ENCODE data around the gene SSNA1.

SSNA1 gene

GRCh38 chr9:137157618-137158415 lies 30.7 kb upstream of the SSNA1 start:
- peaks cover 78% of the 10 kb centered on the region for H3K27me3 ChIP-seq (ENCODE audit: insufficient read depth, insufficient read length)
- TF ChIP-seq YY1 (IDR thresholded peaks at IDR 0.05; ENCODE audit: insufficient read depth, insufficient read length) (no peak), SUZ12 (IDR thresholded peaks at IDR 0.05; ENCODE audit: extremely low read depth, insufficient read depth, insufficient read length) (no peak), ZNF274 (IDR thresholded peaks at IDR 0.05; ENCODE audit: low read depth, low read length) (no peak)

GRCh38 chr9:137158625-137159024 lies 29.9 kb upstream of the SSNA1 start:
- Histone ChIP-seq H3K4me3 (ENCODE audit: insufficient read length, low read depth) (no peak overlapping the region), H3K9ac (ENCODE audit: insufficient read length, low read depth) (peak overlapping the region; percentile 50), H3K9me3 (ENCODE audit: insufficient read depth, low read length) (no peaks in the 10 kb centered on the region), H3K36me3 (ENCODE audit: insufficient read depth, insufficient read length, low read length) (no peaks in the 10 kb centered on the region), H3K4me1 (ENCODE audit: insufficient read depth, insufficient read length) (peaks cover 37% of the 10 kb centered on the region), H3K27me3 (ENCODE audit: insufficient read depth, insufficient read length) (peaks cover 86% of the 10 kb centered on the region)
- no peak for DNase-seq (ENCODE audit: low read depth, low spot score)
- TF ChIP-seq ZNF274 (IDR thresholded peaks at IDR 0.05; ENCODE audit: low read depth, low read length) (no peak), SUZ12 (IDR thresholded peaks at IDR 0.05; ENCODE audit: extremely low read depth, insufficient read depth, insufficient read length) (no peak), YY1 (IDR thresholded peaks at IDR 0.05; ENCODE audit: insufficient read depth, insufficient read length) (no peak)

More at GRCh38 chr9:137157618-137158415, 30.7 kb upstream of the SSNA1 start:
- Histone ChIP-seq H3K9ac (ENCODE audit: insufficient read length, low read depth) (peak overlapping the region; percentile 18), H3K4me1 (ENCODE audit: insufficient read depth, insufficient read length) (peaks cover 34% of the 10 kb centered on the region), H3K9me3 (ENCODE audit: insufficient read depth, low read length) (no peaks in the 10 kb centered on the region), H3K36me3 (ENCODE audit: insufficient read depth, insufficient read length, low read length) (no peaks in the 10 kb centered on the region), H3K4me3 (ENCODE audit: insufficient read length, low read depth) (no peak overlapping the region)
- DNase-seq (ENCODE audit: low read depth, low spot score): no peak

- no peak overlapping the region for H3K4me3 ChIP-seq (ENCODE audit: insufficient read length, low read depth)
- H3K27me3 ChIP-seq (ENCODE audit: insufficient read depth, insufficient read length): peaks cover 93% of the 10 kb centered on the region
- H3K36me3 ChIP-seq (ENCODE audit: insufficient read depth, insufficient read length, low read length): no peaks in the 10 kb centered on the region
- TF ChIP-seq ZNF274 (IDR thresholded peaks at IDR 0.05; ENCODE audit: low read depth, low read length) (no peak), YY1 (IDR thresholded peaks at IDR 0.05; ENCODE audit: insufficient read depth, insufficient read length) (no peak), SUZ12 (IDR thresholded peaks at IDR 0.05; ENCODE audit: extremely low read depth, insufficient read depth, insufficient read length) (no peak)
- H3K9ac ChIP-seq (ENCODE audit: insufficient read length, low read depth): peak overlapping the region; percentile 50
- H3K9me3 ChIP-seq (ENCODE audit: insufficient read depth, low read length): no peaks in the 10 kb centered on the region
- DNase-seq (ENCODE audit: low read depth, low spot score): no peak
- H3K4me1 ChIP-seq (ENCODE audit: insufficient read depth, insufficient read length): peaks cover 40% of the 10 kb centered on the region
Observed at GRCh38 chr9:137159105-137160053, 29.1 kb upstream of the SSNA1 start.

- H3K4me3 ChIP-seq (ENCODE audit: insufficient read length, low read depth): no peak overlapping the region
Observed at GRCh38 chr9:137160054-137160425, 28.4 kb upstream of the SSNA1 start.

GRCh38 chr9:137160716-137161557 lies 27.5 kb upstream of the SSNA1 start:
- Histone ChIP-seq H3K4me1 (ENCODE audit: insufficient read depth, insufficient read length) (peaks cover 40% of the 10 kb centered on the region), H3K36me3 (ENCODE audit: insufficient read depth, insufficient read length, low read length) (no peaks in the 10 kb centered on the region), H3K9ac (ENCODE audit: insufficient read length, low read depth) (no peak overlapping the region), H3K9me3 (ENCODE audit: insufficient read depth, low read length) (no peaks in the 10 kb centered on the region), H3K4me3 (ENCODE audit: insufficient read length, low read depth) (no peak overlapping the region), H3K27me3 (ENCODE audit: insufficient read depth, insufficient read length) (peaks cover 94% of the 10 kb centered on the region)
- DNase-seq (ENCODE audit: low read depth, low spot score): no peak
- TF ChIP-seq ZNF274 (IDR thresholded peaks at IDR 0.05; ENCODE audit: low read depth, low read length): no peak
- no peak for TF ChIP-seq SUZ12 (IDR thresholded peaks at IDR 0.05; ENCODE audit: extremely low read depth, insufficient read depth, insufficient read length)
- TF ChIP-seq YY1 (IDR thresholded peaks at IDR 0.05; ENCODE audit: insufficient read depth, insufficient read length): no peak

More at GRCh38 chr9:137160054-137160425, 28.4 kb upstream of the SSNA1 start:
- no peak for TF ChIP-seq ZNF274 (IDR thresholded peaks at IDR 0.05; ENCODE audit: low read depth, low read length)
- TF ChIP-seq YY1 (IDR thresholded peaks at IDR 0.05; ENCODE audit: insufficient read depth, insufficient read length): no peak
- TF ChIP-seq SUZ12 (IDR thresholded peaks at IDR 0.05; ENCODE audit: extremely low read depth, insufficient read depth, insufficient read length): no peak
- no peak for DNase-seq (ENCODE audit: low read depth, low spot score)
- Histone ChIP-seq H3K27me3 (ENCODE audit: insufficient read depth, insufficient read length) (peaks cover 94% of the 10 kb centered on the region), H3K9me3 (ENCODE audit: insufficient read depth, low read length) (no peaks in the 10 kb centered on the region), H3K4me1 (ENCODE audit: insufficient read depth, insufficient read length) (peaks cover 40% of the 10 kb centered on the region), H3K9ac (ENCODE audit: insufficient read length, low read depth) (no peak overlapping the region), H3K36me3 (ENCODE audit: insufficient read depth, insufficient read length, low read length) (no peaks in the 10 kb centered on the region)

GRCh38 chr9:137161558-137162486 lies 26.7 kb upstream of the SSNA1 start:
- Histone ChIP-seq H3K4me1 (ENCODE audit: insufficient read depth, insufficient read length) (peaks cover 34% of the 10 kb centered on the region), H3K9me3 (ENCODE audit: insufficient read depth, low read length) (no peaks in the 10 kb centered on the region), H3K27me3 (ENCODE audit: insufficient read depth, insufficient read length) (peaks cover 94% of the 10 kb centered on the region), H3K36me3 (ENCODE audit: insufficient read depth, insufficient read length, low read length) (no peaks in the 10 kb centered on the region), H3K9ac (ENCODE audit: insufficient read length, low read depth) (peak overlapping the region; percentile 42), H3K4me3 (ENCODE audit: insufficient read length, low read depth) (peak overlapping the region; percentile 42)
- TF ChIP-seq SUZ12 (IDR thresholded peaks at IDR 0.05; ENCODE audit: extremely low read depth, insufficient read depth, insufficient read length) (no peak), ZNF274 (IDR thresholded peaks at IDR 0.05; ENCODE audit: low read depth, low read length) (no peak), YY1 (IDR thresholded peaks at IDR 0.05; ENCODE audit: insufficient read depth, insufficient read length) (no peak)
- no peak for DNase-seq (ENCODE audit: low read depth, low spot score)
